Measurements from ENCODE around the gene VSX2. TPM values are rescaled to one million over a fixed set of nuclear protein-coding genes. Genes with fewer than 3 reads are reported as not detected.

Gene VSX2
- total and polyA plus RNA-seq, 2 of the 13 experiments (the other 11 are each of a cell fraction or from before 2014, with no cell fraction given): 0.05 TPM; not detected in 1

DNA sequence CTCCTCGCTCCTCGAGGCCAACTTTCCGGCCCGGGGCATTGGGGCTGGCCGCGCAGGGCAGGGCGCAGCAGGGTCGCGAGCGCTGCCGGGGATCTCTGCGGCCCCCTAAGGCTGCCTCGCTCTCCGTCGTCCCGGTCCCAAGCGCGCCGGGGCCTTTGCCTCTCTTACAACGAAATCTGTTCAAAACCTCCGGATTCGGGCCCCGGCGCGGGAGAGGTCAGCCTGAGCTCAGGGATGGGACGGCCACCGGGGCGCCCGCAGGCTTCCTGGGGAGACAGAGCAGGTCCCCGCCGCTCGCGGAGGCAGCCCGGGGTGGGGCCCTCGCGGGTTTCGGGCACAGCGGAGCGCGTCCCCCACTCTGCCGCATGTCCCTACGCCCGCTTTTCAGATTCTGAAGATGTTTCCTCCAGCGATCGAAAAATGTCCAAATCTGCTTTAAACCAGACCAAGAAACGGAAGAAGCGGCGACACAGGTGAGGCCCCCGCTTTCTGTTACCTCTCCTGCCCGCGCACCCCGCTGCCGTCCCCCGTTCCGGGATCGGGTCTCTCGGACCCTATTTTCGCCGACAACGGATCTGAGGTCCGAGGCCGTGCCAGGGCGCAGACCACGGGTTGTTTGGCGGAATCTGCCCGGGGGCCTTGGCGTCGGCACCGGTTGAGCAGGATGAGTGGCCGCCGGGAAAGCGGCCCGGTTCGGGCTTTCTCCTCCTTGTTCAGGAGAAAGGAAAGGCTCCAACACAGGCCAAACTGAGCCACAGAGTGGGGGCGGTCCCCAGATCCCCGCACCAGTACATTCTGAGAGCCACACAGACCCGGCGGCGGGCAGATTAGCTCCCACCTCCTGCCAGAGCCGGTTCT, 1.8 kb downstream of the VSX2 start:
- no peak for ATAC-seq
- H4K20me1 ChIP-seq (ENCODE audit: insufficient read depth, low read length): no peaks in the 10 kb centered on the region
- FAIRE-seq: no peak
- in situ Hi-C loops (cut with HindIII; ENCODE audit: extremely low pct_ligation_motif_present, low pct_unique_long_range_greater_than_20kb) (no loop called here), intact Hi-C loops (cut with micrococcal nuclease; ENCODE audit: unreplicated experiment) (no loop called here)
- no peak overlapping the region for H3K9ac ChIP-seq (ENCODE audit: insufficient read depth, low read depth, low read length)
- POLR2A ChIA-PET: no interaction called here
- H2AFZ ChIP-seq (ENCODE audit: low read length): no peak overlapping the region
- no peak overlapping the region for H3K27ac ChIP-seq (ENCODE audit: extremely low read length, insufficient read depth, low read length)
- peaks cover 4 to 45% of the 10 kb centered on the region in 2 experiments; a peak in 4 of 5 replicates for H3K27me3 ChIP-seq (ENCODE audit: control insufficient read depth in 1 of 2, insufficient read depth in 2 of 2, low read length in 2 of 2)
- 86% methylated on average over 78 of the region's 80 CpGs for WGBS (ENCODE audit: low lambda C conversion rate)
- no TSS peak for BruUV-seq (replicated peaks)
- no peaks in the 10 kb centered on the region for H3K4me1 ChIP-seq (ENCODE audit: insufficient read depth, low read length)
- no peaks in the 10 kb centered on the region for H3K36me3 ChIP-seq (replicated peaks in 1 of 2; ENCODE audit: control insufficient read depth in 1 of 2, insufficient read depth in 2 of 2, low read length in 2 of 2)
- CTCF ChIA-PET (ENCODE audit: low intra/inter-chr PET ratio, low total read pairs): no interaction called here
- TF ChIP-seq ATM (IDR thresholded peaks at IDR 0.05; ENCODE audit: borderline replicate concordance) (no peak), ETV5 (CRISPR knock-in tag; IDR thresholded peaks at IDR 0.05; ENCODE audit: borderline replicate concordance) (no peak), MAF1 (CRISPR knock-in tag; IDR thresholded peaks at IDR 0.05; ENCODE audit: borderline replicate concordance) (no peak), ZNF670 (CRISPR knock-in tag; IDR thresholded peaks at IDR 0.05; ENCODE audit: borderline replicate concordance) (no peak), ZNF44 (CRISPR knock-in tag; IDR thresholded peaks at IDR 0.05) (no peak), DMAP1 (CRISPR knock-in tag; IDR thresholded peaks at IDR 0.05) (no peak), NR0B2 (CRISPR knock-in tag; IDR thresholded peaks at IDR 0.05) (no peak), ZNF251 (CRISPR knock-in tag; IDR thresholded peaks at IDR 0.05) (no peak), SP2 (CRISPR knock-in tag; IDR thresholded peaks at IDR 0.05) (no peak), ZFAT (CRISPR knock-in tag; conservative IDR thresholded peaks at IDR 0.05) (no peak), ZNF225 (CRISPR knock-in tag; IDR thresholded peaks at IDR 0.05) (no peak), ZFY (CRISPR knock-in tag; IDR thresholded peaks at IDR 0.05) (no peak), ZNF260 (CRISPR knock-in tag; IDR thresholded peaks at IDR 0.05; ENCODE audit: borderline replicate concordance, low read depth) (no peak), HNRNPL (IDR thresholded peaks at IDR 0.05; ENCODE audit: low read depth, low read length) (no peak)
- no peaks in the 10 kb centered on the region for H3K79me2 ChIP-seq (ENCODE audit: insufficient read depth, low read length)
- no peaks in the 10 kb centered on the region for H3K9me3 ChIP-seq (ENCODE audit: low read length)
- H3K4me2 ChIP-seq (ENCODE audit: low read depth, low read length): no peak overlapping the region
- no peak overlapping the region for H3K4me3 ChIP-seq (replicated peaks in 1 of 3; ENCODE audit: insufficient read depth in 1 of 3, low read depth in 2 of 3, low read length in 3 of 3)
- no peak for DNase-seq (ENCODE audit: low spot score)

Measured in HepG2 (cell line).